K562 (cell line): ENCODE data around the gene PRICKLE4. TPM values are rescaled to one million over a fixed set of nuclear protein-coding genes. Genes with fewer than 3 reads are reported as not detected.

Source experiments
- CXXC5 ChIP-seq: fragments of 250-450 bp; sonication (Bioruptor Pico); IDR thresholded peaks from 2 replicates; pipeline ENCODE4 v1.8.0; 2022; ENCODE audit warnings: inconsistent platforms, mild to moderate bottlenecking, moderate library complexity
- ELK1 ChIP-seq: sonication (generic); formaldehyde crosslinking; IDR thresholded peaks from 2 replicates; pipeline ENCODE4 v1.8.1; 2022; ENCODE audit warnings: missing genetic modification reagents
- FOXA3 ChIP-seq, 2 experiments: fragments of 450-650 bp in 1 of 2; sonication (generic) in 1 of 2; formaldehyde crosslinking; IDR thresholded peaks in 1 of 2; conservative IDR thresholded peaks in 1 of 2; 2 replicates each; pipeline versions ENCODE4 v1.4.0 to v1.8.0; 2020 to 2022; ENCODE audit warnings: mild to moderate bottlenecking in 2 of 2, missing genetic modification reagents in 1 of 2
- L3MBTL2 ChIP-seq: fragments of 450-650 bp; IDR thresholded peaks from 2 replicates; pipeline ENCODE4 v1.6.1; 2016; ENCODE audit warnings: mild to moderate bottlenecking, moderate library complexity
- PRPF4 ChIP-seq: fragments of 200-400 bp; formaldehyde crosslinking; IDR thresholded peaks from one replicate; pipeline ENCODE4 v1.6.1; 2017; ENCODE audit warnings: low read length, low read depth, mild to moderate bottlenecking; ENCODE audit not compliant: insufficient read depth, poor library complexity, severe bottlenecking
- ZKSCAN3 ChIP-seq: fragments of 250-450 bp; sonication (Bioruptor Pico); IDR thresholded peaks from 2 replicates; pipeline ENCODE4 v1.4.0; 2020
- polyA plus RNA-seq, 8 experiments: library from polyadenylated mRNA; depleted of rRNA in 4 of 8; stranded (reverse) in 5 of 8; unstranded in 3 of 8; fragments of >200 nt; fragmentation: Nextera tagmentation in 2 of 8; fragmentation: Illumina TruSeq in 1 of 8; extraction: Ambion mirVana in 2 of 8; extraction: Trizol in 1 of 8; gene quantifications; 2 replicates each; pipeline versions ENCODE4 v1.2.1 to v1.2.3, GENCODE V29; 2011 to 2014; ENCODE audit warnings: inconsistent platforms in 1 of 8, missing spikeins in 1 of 8
- total RNA-seq, 7 experiments: library from RNA; depleted of rRNA in 6 of 7; stranded (reverse); fragments of >200 nt in 6 of 7; fragmentation: Illumina TruSeq in 2 of 7; extraction: Trizol in 2 of 7; gene quantifications; 2 replicates each; pipeline versions ENCODE4 v1.2.1 to v1.2.3, GENCODE V29; 2011 to 2021; ENCODE audit warnings: low replicate concordance in 1 of 7
- TF ChIP-seq, protein P1 (sequence below): fragments of 250-450 bp; sonication (Bioruptor Pico); IDR thresholded peaks from 2 replicates; pipeline ENCODE4 v1.5.0; 2020; ENCODE audit warnings: mild to moderate bottlenecking, borderline replicate concordance
- TF ChIP-seq, protein P2 (sequence below): sonication (generic); formaldehyde crosslinking; IDR thresholded peaks from 2 replicates; pipeline ENCODE4 v1.5.0; 2020; ENCODE audit warnings: missing genetic modification reagents
- TF ChIP-seq, protein P3 (sequence below), 2 experiments: fragments of 450-650 bp; IDR thresholded peaks; 2 replicates each; pipeline ENCODE4 v1.6.1; 2018; ENCODE audit warnings: mild to moderate bottlenecking in 2 of 2, low read depth in 1 of 2; ENCODE audit not compliant: partially characterized antibody in 2 of 2

The PRICKLE4 gene
- total and polyA plus RNA-seq, 9 of the 15 experiments (the other 6 are each of a cell fraction or from before 2014, with no cell fraction given): 0.20 to 0.32 (median 0.27) TPM; not detected in 6

GRCh38 chr6:41786451-41787218, 6.1 kb downstream of the PRICKLE4 start (continued):
- TF ChIP-seq ZKSCAN3 (CRISPR knock-in tag) (no peak), CXXC5 (CRISPR knock-in tag) (peak; percentile 85), ELK1 (CRISPR knock-in tag) (no peak), FOXA3 (CRISPR knock-in tag; conservative IDR thresholded peaks at IDR 0.05 in 1 of 2, IDR thresholded peaks at IDR 0.05 in 1 of 2) (peak in 1 of 2 experiments; percentile 21; a peak in 1 of 4 replicates), L3MBTL2 (no peak; the same call in 1 of the 2 replicates), PRPF4 (no peak)
- TF ChIP-seq, protein P1, sequence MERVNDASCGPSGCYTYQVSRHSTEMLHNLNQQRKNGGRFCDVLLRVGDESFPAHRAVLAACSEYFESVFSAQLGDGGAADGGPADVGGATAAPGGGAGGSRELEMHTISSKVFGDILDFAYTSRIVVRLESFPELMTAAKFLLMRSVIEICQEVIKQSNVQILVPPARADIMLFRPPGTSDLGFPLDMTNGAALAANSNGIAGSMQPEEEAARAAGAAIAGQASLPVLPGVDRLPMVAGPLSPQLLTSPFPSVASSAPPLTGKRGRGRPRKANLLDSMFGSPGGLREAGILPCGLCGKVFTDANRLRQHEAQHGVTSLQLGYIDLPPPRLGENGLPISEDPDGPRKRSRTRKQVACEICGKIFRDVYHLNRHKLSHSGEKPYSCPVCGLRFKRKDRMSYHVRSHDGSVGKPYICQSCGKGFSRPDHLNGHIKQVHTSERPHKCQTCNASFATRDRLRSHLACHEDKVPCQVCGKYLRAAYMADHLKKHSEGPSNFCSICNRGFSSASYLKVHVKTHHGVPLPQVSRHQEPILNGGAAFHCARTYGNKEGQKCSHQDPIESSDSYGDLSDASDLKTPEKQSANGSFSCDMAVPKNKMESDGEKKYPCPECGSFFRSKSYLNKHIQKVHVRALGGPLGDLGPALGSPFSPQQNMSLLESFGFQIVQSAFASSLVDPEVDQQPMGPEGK: no peak
- TF ChIP-seq, protein P2, sequence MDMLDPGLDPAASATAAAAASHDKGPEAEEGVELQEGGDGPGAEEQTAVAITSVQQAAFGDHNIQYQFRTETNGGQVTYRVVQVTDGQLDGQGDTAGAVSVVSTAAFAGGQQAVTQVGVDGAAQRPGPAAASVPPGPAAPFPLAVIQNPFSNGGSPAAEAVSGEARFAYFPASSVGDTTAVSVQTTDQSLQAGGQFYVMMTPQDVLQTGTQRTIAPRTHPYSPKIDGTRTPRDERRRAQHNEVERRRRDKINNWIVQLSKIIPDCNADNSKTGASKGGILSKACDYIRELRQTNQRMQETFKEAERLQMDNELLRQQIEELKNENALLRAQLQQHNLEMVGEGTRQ (CRISPR knock-in tag): no peak
- TF ChIP-seq, protein P3, sequence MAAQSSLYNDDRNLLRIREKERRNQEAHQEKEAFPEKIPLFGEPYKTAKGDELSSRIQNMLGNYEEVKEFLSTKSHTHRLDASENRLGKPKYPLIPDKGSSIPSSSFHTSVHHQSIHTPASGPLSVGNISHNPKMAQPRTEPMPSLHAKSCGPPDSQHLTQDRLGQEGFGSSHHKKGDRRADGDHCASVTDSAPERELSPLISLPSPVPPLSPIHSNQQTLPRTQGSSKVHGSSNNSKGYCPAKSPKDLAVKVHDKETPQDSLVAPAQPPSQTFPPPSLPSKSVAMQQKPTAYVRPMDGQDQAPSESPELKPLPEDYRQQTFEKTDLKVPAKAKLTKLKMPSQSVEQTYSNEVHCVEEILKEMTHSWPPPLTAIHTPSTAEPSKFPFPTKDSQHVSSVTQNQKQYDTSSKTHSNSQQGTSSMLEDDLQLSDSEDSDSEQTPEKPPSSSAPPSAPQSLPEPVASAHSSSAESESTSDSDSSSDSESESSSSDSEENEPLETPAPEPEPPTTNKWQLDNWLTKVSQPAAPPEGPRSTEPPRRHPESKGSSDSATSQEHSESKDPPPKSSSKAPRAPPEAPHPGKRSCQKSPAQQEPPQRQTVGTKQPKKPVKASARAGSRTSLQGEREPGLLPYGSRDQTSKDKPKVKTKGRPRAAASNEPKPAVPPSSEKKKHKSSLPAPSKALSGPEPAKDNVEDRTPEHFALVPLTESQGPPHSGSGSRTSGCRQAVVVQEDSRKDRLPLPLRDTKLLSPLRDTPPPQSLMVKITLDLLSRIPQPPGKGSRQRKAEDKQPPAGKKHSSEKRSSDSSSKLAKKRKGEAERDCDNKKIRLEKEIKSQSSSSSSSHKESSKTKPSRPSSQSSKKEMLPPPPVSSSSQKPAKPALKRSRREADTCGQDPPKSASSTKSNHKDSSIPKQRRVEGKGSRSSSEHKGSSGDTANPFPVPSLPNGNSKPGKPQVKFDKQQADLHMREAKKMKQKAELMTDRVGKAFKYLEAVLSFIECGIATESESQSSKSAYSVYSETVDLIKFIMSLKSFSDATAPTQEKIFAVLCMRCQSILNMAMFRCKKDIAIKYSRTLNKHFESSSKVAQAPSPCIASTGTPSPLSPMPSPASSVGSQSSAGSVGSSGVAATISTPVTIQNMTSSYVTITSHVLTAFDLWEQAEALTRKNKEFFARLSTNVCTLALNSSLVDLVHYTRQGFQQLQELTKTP (IDR thresholded peaks at IDR 0.05; ENCODE audit: low read depth in 1 of 2, partially characterized antibody in 2 of 2): no peak
